ENCODE results near the gene INPP5A. TPM values are rescaled to one million over a fixed set of nuclear protein-coding genes. Genes with fewer than 3 reads are reported as not detected.

INPP5A gene
- total RNA-seq, 2 donors from 2014 or later = 20.7 to 26.7 TPM

GRCh38 chr10:132826524-132827422 is 289.2 kb downstream of the INPP5A start:
- H3K4me1 Mint-ChIP-seq = no peaks in the 10 kb centered on the region
- H3K4me3 Mint-ChIP-seq = no peak overlapping the region
- H3K27me3 Mint-ChIP-seq (ENCODE audit: insufficient read depth) = no peaks in the 10 kb centered on the region
- Histone ChIP-seq H3K9ac (ENCODE audit: extremely low read depth, low read length, poor library complexity, severe bottlenecking) (no peak overlapping the region), H3K27me3 (ENCODE audit: control insufficient read depth, insufficient read depth, low read length, poor library complexity, severe bottlenecking) (peaks cover 5% of the 10 kb centered on the region), H3K9me3 (ENCODE audit: control insufficient read depth, low read length) (peaks cover 17% of the 10 kb centered on the region), H3K4me1 (ENCODE audit: control insufficient read depth, insufficient read depth, low read length) (no peaks in the 10 kb centered on the region), H3K36me3 (ENCODE audit: control insufficient read depth, insufficient read depth, low read length) (no peaks in the 10 kb centered on the region), H3K27ac (ENCODE audit: low read depth, low read length) (no peak overlapping the region), H3K4me3 (ENCODE audit: low read length) (no peak overlapping the region)
- DNase-seq = no peak
- peaks cover 19% of the 10 kb centered on the region for H3K9me3 Mint-ChIP-seq
- TF ChIP-seq CTCF (conservative IDR thresholded peaks at IDR 0.05) = no peak
- peaks cover 3% of the 10 kb centered on the region for H3K36me3 Mint-ChIP-seq (ENCODE audit: low read depth)
- 91 to 92% methylated on average over 23 to 32 of the region's 36 CpGs for WGBS, 2 experiments (ENCODE audit: insufficient coverage in 1 of 2, insufficient read length in 1 of 2)
- no peak overlapping the region for H3K27ac Mint-ChIP-seq

GRCh38 chr10:132827423-132827789 is 289.8 kb downstream of the INPP5A start:
- TF ChIP-seq CTCF (conservative IDR thresholded peaks at IDR 0.05) = no peak
- no peak overlapping the region for H3K4me3 ChIP-seq (ENCODE audit: low read length)
- peaks cover 5% of the 10 kb centered on the region for H3K27me3 ChIP-seq (ENCODE audit: control insufficient read depth, insufficient read depth, low read length, poor library complexity, severe bottlenecking)
- H3K27ac ChIP-seq (ENCODE audit: low read depth, low read length) = no peak overlapping the region
- WGBS, 2 experiments (ENCODE audit: insufficient coverage in 1 of 2, insufficient read length in 1 of 2) = 85 to 94% methylated on average over 12 to 13 of the region's 13 CpGs
- DNase-seq = no peak
- H3K9ac ChIP-seq (ENCODE audit: extremely low read depth, low read length, poor library complexity, severe bottlenecking) = no peak overlapping the region
- H3K4me1 Mint-ChIP-seq = no peaks in the 10 kb centered on the region
- H3K36me3 ChIP-seq (ENCODE audit: control insufficient read depth, insufficient read depth, low read length) = no peaks in the 10 kb centered on the region
- peaks cover 3% of the 10 kb centered on the region for H3K36me3 Mint-ChIP-seq (ENCODE audit: low read depth)
- no peaks in the 10 kb centered on the region for H3K27me3 Mint-ChIP-seq (ENCODE audit: insufficient read depth)
- H3K4me3 Mint-ChIP-seq = no peak overlapping the region
- no peak overlapping the region for H3K27ac Mint-ChIP-seq
- H3K4me1 ChIP-seq (ENCODE audit: control insufficient read depth, insufficient read depth, low read length) = no peaks in the 10 kb centered on the region
- peaks cover 19% of the 10 kb centered on the region for H3K9me3 Mint-ChIP-seq
- peaks cover 17% of the 10 kb centered on the region for H3K9me3 ChIP-seq (ENCODE audit: control insufficient read depth, low read length)

- H3K4me1 Mint-ChIP-seq = no peaks in the 10 kb centered on the region
- Histone ChIP-seq H3K36me3 (ENCODE audit: control insufficient read depth, insufficient read depth, low read length) (no peaks in the 10 kb centered on the region), H3K9ac (ENCODE audit: extremely low read depth, low read length, poor library complexity, severe bottlenecking) (no peak overlapping the region), H3K9me3 (ENCODE audit: control insufficient read depth, low read length) (peaks cover 17% of the 10 kb centered on the region), H3K4me1 (ENCODE audit: control insufficient read depth, insufficient read depth, low read length) (no peaks in the 10 kb centered on the region), H3K4me3 (ENCODE audit: low read length) (no peak overlapping the region), H3K27ac (ENCODE audit: low read depth, low read length) (no peak overlapping the region), H3K27me3 (ENCODE audit: control insufficient read depth, insufficient read depth, low read length, poor library complexity, severe bottlenecking) (peaks cover 5% of the 10 kb centered on the region)
- no peaks in the 10 kb centered on the region for H3K27me3 Mint-ChIP-seq (ENCODE audit: insufficient read depth)
- 94 to 95% methylated on average over 23 to 29 of the region's 29 CpGs for WGBS, 2 experiments (ENCODE audit: insufficient coverage in 1 of 2, insufficient read length in 1 of 2)
- peaks cover 19% of the 10 kb centered on the region for H3K9me3 Mint-ChIP-seq
- no peak for DNase-seq
- H3K27ac Mint-ChIP-seq = no peak overlapping the region
- H3K4me3 Mint-ChIP-seq = no peak overlapping the region
- no peak for TF ChIP-seq CTCF (conservative IDR thresholded peaks at IDR 0.05)
- peaks cover 3% of the 10 kb centered on the region for H3K36me3 Mint-ChIP-seq (ENCODE audit: low read depth)
These were observed 290.4 kb downstream of the INPP5A start for GRCh38 chr10:132827861-132828539.
